Heart right ventricle (tissue), 16 donors: ENCODE results near the gene UBL3. TPM values are rescaled to one million over a fixed set of nuclear protein-coding genes. Genes with fewer than 3 reads are reported as not detected.

Source experiments
- ATAC-seq, 8 donors: fragments of 200-7000 bp; cut with Tn5 transposase; one replicate each; pipeline ENCODE4 v1.9.1; 2020; ENCODE audit warnings: mild to moderate bottlenecking in 8 of 8, moderate library complexity in 8 of 8, moderate number of reproducible peaks in 1 of 8
- DNase-seq, 2 donors: peaks; one replicate each; pipeline ENCODE4 v3.0.0-alpha.2; 2020
- H3K27ac ChIP-seq, 10 donors: fragments of 200-600 bp; sonication (generic) in 2 of 10; one replicate each; pipeline versions ENCODE4 v1.5.0 to v1.8.0; 2020 to 2022; ENCODE audit warnings: mild to moderate bottlenecking in 3 of 10
- H3K27me3 ChIP-seq, 7 donors: fragments of 200-600 bp; one replicate each; pipeline ENCODE4 v1.8.0; 2021 to 2022; ENCODE audit warnings: mild to moderate bottlenecking in 2 of 7
- H3K36me3 ChIP-seq, 9 donors: fragments of 200-600 bp; sonication (generic) in 1 of 9; one replicate each; pipeline versions ENCODE4 v1.5.0 to v1.8.0; 2020 to 2022; ENCODE audit warnings: mild to moderate bottlenecking in 2 of 9
- H3K4me1 ChIP-seq, 9 donors: fragments of 200-600 bp; sonication (generic) in 1 of 9; one replicate each; pipeline versions ENCODE4 v1.5.0 to v1.8.0; 2020 to 2022; ENCODE audit warnings: mild to moderate bottlenecking in 4 of 9
- H3K4me3 ChIP-seq, 10 donors: fragments of 200-600 bp; sonication (generic) in 2 of 10; one replicate each; pipeline versions ENCODE4 v1.5.0 to v1.8.0; 2020 to 2022; ENCODE audit warnings: mild to moderate bottlenecking in 7 of 10, moderate library complexity in 2 of 10
- H3K9me3 ChIP-seq, 11 donors: fragments of 200-600 bp in 10 of 11; sonication (generic) in 2 of 11; one replicate each; pipeline versions ENCODE4 v1.5.0 to v1.8.0; 2013 to 2022; ENCODE audit warnings: mild to moderate bottlenecking in 2 of 11, control low read depth in 1 of 11, moderate library complexity in 1 of 11
- WGBS, 2 donors: extraction: QIAGEN DNeasy Blood & Tissue Kit; methylation state at CpG; one replicate each; pipeline ENCODE4 v1.1.7; 2013; ENCODE audit warnings: inconsistent platforms in 1 of 2; 5-methylcytosine and 5-hydroxymethylcytosine counted together
- intact Hi-C, 10 donors: fragments of 100-400 bp; cut with DNase I; formaldehyde crosslinking; loops; one replicate each; pipeline versions ENCODE4 v1.11.1 to v1.14.2; 2022
- polyA plus RNA-seq, 2 donors: library from polyadenylated mRNA; stranded (reverse); fragments of 200-250 nt; gene quantifications; one replicate each; pipeline ENCODE4 v1.2.3, GENCODE V29; 2013
- total RNA-seq, 10 donors: library from RNA; stranded (reverse); fragmentation: NEBNext Ultra II Directional in 3 of 10; extraction: Animal tissue kit (Norgen Biotek cat#: 25700) in 3 of 10; gene quantifications; one replicate each; pipeline versions ENCODE4 v1.2.1 to v1.2.4, GENCODE V29; 2021 to 2023
- TF ChIP-seq, protein P1 (sequence below), 9 donors: fragments of 200-600 bp; sonication (generic) in 2 of 9; IDR thresholded peaks; one replicate each; pipeline versions ENCODE4 v1.5.0 to v1.8.0; 2021 to 2022; ENCODE audit warnings: antibody characterized with exemption in 9 of 9, mild to moderate bottlenecking in 5 of 9, moderate library complexity in 1 of 9
- donor health status: Arrhythmogenic right ventricular cardiomyopathy.
- donor health status: ischemic (EF 13 %, LVEDD 7.1; RV severe dilation, severe dysfunction).
- donor health status: healthy with polysubstance abuse.
- donor health status: DM: no; HTN: yes; CAD: no.
- donor health status: DM: no; HTN: no; CAD: no.
- donor health status: ischemic (EF 25% LVEDD 6.9; RV normal size, moderate dysfunction).
- donor health status: ischemic (EF 25% LVEDD 5.7; RV mildly dilated, moderate dysfunction).
- donor health status: healthy.
- donor health status: DM: yes; HTN: yes; CAD: no.
- donor health status: Ischemic cardiomyopathy.
- donor health status: ischemic (EF 35%, LVEDD 5.7; RV mildly dilated, moderate dysfunction).
- donor health status: nonischemic (EF 11% LVEDD 7.7; RV severe dilation, severe dysfunction).
- donor health status: DM: yes; HTN: yes; CAD: no.
- donor health status: PGD.
- donor health status: ischemic (EF 29% LVEDD 5.4; RV normal size, mild dysfunction).
- donor health status: nonischemic (EF 23%, LVEDD 6.1; RV moderate dilation, normal function).

UBL3 gene
- total and polyA plus RNA-seq, 12 donors, result 6.7 to 24.3 (median 20.8) TPM

DNA sequence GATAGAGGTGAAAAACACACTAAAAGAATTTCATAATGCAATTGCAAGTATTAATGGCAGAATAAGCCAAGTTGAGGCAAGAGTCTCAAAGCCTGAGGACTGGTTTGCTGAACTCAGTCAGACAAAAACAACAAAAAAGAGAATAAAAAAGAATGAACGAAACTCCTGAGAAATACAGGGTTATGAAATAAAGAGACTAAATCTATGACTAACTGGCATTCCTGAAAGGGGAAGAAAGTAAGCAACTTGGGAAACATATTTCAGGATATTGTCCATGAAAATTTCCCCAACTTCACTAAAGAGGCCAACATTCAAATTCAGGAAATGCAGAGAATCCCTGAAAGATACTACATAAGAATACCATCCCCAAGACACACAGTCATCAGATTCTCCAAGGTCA is 47.8 kb downstream of the UBL3 start:
- TF ChIP-seq, protein P1, sequence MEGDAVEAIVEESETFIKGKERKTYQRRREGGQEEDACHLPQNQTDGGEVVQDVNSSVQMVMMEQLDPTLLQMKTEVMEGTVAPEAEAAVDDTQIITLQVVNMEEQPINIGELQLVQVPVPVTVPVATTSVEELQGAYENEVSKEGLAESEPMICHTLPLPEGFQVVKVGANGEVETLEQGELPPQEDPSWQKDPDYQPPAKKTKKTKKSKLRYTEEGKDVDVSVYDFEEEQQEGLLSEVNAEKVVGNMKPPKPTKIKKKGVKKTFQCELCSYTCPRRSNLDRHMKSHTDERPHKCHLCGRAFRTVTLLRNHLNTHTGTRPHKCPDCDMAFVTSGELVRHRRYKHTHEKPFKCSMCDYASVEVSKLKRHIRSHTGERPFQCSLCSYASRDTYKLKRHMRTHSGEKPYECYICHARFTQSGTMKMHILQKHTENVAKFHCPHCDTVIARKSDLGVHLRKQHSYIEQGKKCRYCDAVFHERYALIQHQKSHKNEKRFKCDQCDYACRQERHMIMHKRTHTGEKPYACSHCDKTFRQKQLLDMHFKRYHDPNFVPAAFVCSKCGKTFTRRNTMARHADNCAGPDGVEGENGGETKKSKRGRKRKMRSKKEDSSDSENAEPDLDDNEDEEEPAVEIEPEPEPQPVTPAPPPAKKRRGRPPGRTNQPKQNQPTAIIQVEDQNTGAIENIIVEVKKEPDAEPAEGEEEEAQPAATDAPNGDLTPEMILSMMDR (IDR thresholded peaks at IDR 0.05), result no peak
- no peak for ATAC-seq
- no peak overlapping the region for H3K4me3 ChIP-seq
- no peak overlapping the region for H3K27ac ChIP-seq
- peaks cover 0 to 27% (median 4%) of the 10 kb centered on the region in 9 donors for H3K4me1 ChIP-seq
- H3K27me3 ChIP-seq, result no peaks in the 10 kb centered on the region
- H3K9me3 ChIP-seq, result peaks cover 0 to 5% (median 0%) of the 10 kb centered on the region in 11 donors
- H3K36me3 ChIP-seq, result no peaks in the 10 kb centered on the region
- no peak for DNase-seq
- 96 to 97% methylated on average over 1 of the region's 1 CpG for WGBS, 2 donors
- intact Hi-C loops, result no loop called here

DNA sequence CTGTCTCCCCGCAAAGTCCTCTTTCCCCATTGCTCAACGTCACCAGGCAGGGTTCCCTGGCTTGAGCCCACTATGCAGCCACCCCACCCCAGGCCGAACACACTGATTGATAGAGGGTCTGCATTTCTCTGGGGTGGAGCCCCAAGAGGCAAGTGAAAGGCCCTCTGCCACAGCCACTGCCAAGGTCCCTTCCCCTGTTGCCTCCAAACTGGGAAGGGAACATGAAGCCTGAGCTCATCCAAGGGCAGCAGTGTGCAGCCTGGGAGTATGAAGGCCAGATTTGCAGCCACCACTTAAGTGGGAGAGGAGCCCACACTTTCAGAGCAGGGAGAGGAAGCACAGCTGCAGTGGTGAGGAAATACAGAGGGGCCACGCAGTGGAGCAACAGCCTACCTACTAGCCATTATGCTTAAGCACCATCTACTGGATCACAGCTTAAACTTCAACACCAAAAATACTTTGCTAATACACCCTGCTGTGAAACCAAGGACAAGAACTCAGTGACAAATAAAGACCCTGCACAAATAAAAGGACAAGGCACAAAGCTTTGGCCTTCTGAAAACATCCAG is 48.6 kb downstream of the UBL3 start:
- H3K9me3 ChIP-seq, result peaks cover 0 to 5% (median 0%) of the 10 kb centered on the region in 11 donors
- WGBS, 2 donors, result 82 to 86% methylated on average over 4 of the region's 4 CpGs
- H3K36me3 ChIP-seq, result no peaks in the 10 kb centered on the region
- TF ChIP-seq, protein P1 (IDR thresholded peaks at IDR 0.05), result no peak
- no peak for ATAC-seq
- no peak for DNase-seq
- no peak overlapping the region for H3K4me3 ChIP-seq
- H3K27ac ChIP-seq, result no peak overlapping the region
- no peaks in the 10 kb centered on the region for H3K27me3 ChIP-seq
- peaks cover 0 to 24% (median 0%) of the 10 kb centered on the region in 9 donors for H3K4me1 ChIP-seq
- intact Hi-C loops, result no loop called here

DNA sequence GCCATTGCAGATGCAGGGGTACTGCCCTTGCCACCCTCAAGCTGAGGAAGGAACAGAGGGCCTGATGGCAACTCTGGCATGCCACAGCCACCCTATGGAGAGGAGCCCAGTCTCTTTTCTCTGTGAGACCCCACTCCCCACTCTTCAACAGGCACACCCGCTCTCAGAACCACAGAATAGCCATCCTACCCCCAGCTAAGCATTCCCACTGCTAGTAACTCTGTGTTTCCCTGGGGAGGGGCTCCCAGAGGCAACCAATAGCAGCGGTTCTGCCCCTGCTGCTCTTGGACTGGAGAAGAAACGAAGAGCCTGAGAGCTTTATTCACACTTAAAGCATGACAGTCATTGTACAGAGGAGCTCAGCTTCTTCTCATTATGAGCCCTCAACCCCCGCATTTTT is 49.3 kb downstream of the UBL3 start:
- no peak for ATAC-seq
- H3K4me3 ChIP-seq, result no peak overlapping the region
- H3K4me1 ChIP-seq, result peaks cover 0 to 24% (median 0%) of the 10 kb centered on the region in 9 donors
- H3K36me3 ChIP-seq, result no peaks in the 10 kb centered on the region
- DNase-seq, result no peak
- H3K9me3 ChIP-seq, result peaks cover 0 to 5% (median 0%) of the 10 kb centered on the region in 11 donors
- no peaks in the 10 kb centered on the region for H3K27me3 ChIP-seq
- TF ChIP-seq, protein P1 (IDR thresholded peaks at IDR 0.05), result no peak
- H3K27ac ChIP-seq, result no peak overlapping the region
- intact Hi-C loops, result no loop called here
- WGBS, 2 donors, result 91 to 92% methylated on average over 4 of the region's 4 CpGs

GRCh38 chr13:29800687-29801086 is 49.7 kb downstream of the UBL3 start:
- WGBS, 2 donors, result 89 to 91% methylated on average over 6 of the region's 6 CpGs
- Histone ChIP-seq H3K9me3 (peaks cover 0 to 5% (median 0%) of the 10 kb centered on the region in 11 donors), H3K27ac (no peak overlapping the region), H3K36me3 (no peaks in the 10 kb centered on the region), H3K4me3 (no peak overlapping the region), H3K4me1 (peaks cover 0 to 24% (median 0%) of the 10 kb centered on the region in 9 donors), H3K27me3 (no peaks in the 10 kb centered on the region)
- intact Hi-C loops, result no loop called here
- DNase-seq, result no peak
- TF ChIP-seq, protein P1 (IDR thresholded peaks at IDR 0.05), result no peak
- ATAC-seq, result no peak
